ENCODE data around the gene RGR.

Gene RGR

DNA sequence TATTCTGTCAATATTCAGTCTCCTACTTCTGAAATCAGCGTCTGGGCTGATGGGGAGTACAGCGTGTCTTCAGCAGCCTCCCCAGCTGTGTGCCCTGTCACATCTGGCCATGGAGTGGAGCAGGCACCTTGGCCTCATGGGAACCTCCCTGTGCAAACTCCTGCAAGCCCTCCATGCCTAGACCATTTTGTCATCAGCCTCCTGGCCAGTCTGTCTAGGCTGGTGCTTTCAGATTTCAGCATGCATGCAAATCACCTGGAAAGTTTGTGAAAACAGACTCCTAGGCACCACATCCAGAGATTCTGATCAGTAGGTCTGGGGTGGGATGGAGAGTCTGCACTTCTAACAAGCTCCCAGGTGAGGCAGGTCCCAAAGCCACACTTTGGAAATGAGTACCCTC, 57.4 kb downstream of the RGR start:
- no peak for DNase-seq

DNA sequence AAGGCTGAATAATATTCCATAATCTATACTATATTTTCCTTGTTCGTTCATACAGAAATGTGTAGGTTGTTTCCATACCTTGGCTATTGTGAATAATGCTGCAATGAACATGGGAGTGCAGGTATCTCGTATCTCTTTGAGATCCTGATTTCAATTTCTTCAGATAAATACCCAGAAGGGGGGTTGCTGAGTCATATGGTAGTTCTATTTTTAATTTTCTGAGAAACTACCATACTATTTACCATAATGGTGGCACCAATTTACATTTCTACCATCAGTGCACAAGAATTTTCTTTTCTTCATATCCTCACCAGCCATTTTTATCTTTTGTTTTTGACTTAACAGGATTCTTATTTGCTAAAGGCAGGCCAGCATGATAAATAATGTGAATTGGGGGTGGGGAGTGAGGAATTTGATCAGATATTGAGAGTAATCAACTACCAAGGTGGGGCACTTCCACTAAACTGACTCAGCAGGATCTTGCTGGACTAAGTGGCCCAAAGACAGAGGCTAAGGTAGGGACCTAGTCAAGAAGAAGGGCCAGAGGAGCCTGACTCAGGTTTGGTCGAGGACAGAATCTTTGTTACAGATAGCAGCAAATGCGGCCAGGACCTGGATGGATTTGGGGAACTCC, 62.0 kb downstream of the RGR start:
- DNase-seq: no peak

DNA sequence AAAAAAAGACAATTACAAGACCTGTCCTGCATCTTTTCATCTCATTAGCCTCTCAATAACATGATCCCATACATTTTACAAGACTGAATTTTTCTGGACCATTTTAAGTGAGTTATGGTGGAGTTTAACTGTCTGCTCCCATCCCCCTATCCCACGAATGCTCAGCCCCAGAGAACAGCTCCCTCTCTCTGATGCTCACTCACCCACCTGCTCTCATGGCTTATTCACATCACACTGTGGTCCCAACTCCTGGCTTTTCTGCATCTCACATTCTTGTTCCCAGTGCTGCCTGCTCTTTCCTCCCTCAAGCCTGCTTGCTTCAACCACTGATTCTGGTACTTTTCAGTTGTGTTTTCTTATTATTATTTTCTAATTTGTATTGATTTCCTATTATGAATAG, 63.2 kb downstream of the RGR start:
- no peak for DNase-seq

DNA sequence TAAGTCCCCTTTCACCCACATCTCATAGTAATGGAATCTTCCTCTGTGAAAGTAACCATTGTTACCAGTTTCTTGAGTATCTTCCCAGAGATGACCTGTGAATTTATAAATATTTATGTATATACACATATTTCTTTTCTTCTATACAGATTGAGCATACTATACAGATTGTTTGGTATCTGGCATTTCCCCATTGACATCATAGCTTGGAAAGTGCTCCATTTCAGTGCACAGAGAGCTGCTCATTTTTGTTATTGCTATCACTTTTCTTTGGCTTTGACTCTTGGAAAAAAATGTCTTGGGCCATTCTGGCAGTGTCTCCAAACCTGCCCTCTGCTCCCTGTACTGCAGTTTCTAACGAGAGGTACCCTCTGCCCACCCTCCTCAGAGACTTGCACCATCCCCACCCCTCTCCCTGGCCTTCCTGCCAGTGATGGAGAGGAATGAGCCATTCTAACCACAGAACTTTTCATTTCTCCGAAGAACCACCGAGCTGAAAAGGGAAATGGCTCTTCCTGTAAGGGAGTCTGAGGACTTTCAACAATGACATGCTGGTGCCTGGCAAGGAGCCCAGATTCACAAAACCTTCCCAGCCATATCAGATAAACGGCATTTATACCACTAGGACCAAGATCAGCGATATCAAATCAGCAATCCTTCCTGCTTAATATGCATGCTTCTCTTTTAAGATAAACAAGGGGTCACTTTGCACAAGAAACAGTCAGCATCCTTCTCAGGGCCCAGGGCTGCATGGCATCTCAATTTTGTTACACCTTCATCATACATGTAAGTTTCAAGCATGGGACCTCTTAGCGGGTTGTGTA, 63.8 kb downstream of the RGR start:
- no peak for DNase-seq

Measured in NCI-H1694 (cell line).